B cell (primary cell): ENCODE data around the gene CEP350.

Experiments
- CTCF ChIP-seq: fragments of 200-600 bp; IDR thresholded peaks from one replicate; pipeline ENCODE4 v1.8.0; 2022; ENCODE audit warnings: antibody characterized with exemption, mild to moderate bottlenecking
- EZH2 ChIP-seq: IDR thresholded peaks from 2 replicates; pipeline ENCODE4 v1.6.1; 2012; ENCODE audit warnings: borderline replicate concordance, low read depth, mild to moderate bottlenecking, moderate library complexity, low read length; ENCODE audit not compliant: insufficient read depth, poor library complexity, severe bottlenecking

- no peak for TF ChIP-seq CTCF
- no peak for TF ChIP-seq EZH2
Observed at GRCh38 chr1:180003026-180003695, 48.6 kb downstream of the CEP350 start.
